ENCODE results near the gene DYNLT5. TPM values are rescaled to one million over a fixed set of nuclear protein-coding genes. Genes with fewer than 3 reads are reported as not detected.
A peak's percentile ranks its signal among the peaks of the same experiment; 100 is the strongest.

The DYNLT5 gene
- total RNA-seq, 1 experiment from 2014 or later = not detected

- intact Hi-C loops (cut with micrococcal nuclease; ENCODE audit: unreplicated experiment) = loop anchor here (5.0 to 10.0 kb wide), 3 partner anchors 227 to 735 kb away; no protein-coding TSS in a partner anchor
These were observed 15.4 kb downstream of the DYNLT5 start for GRCh38 chr1:66767626-66768025.

GRCh38 chr1:66768965-66769364 lies 16.7 kb downstream of the DYNLT5 start:
- ChIA-PET POLR2A (ENCODE audit: unreplicated experiment) (no interaction called here), CTCF (no interaction called here)
- no TSS peak for BruUV-seq (replicated peaks)
- no peaks in the 10 kb centered on the region for H3F3A ChIP-seq (ENCODE audit: insufficient read depth, low read depth)
- no peaks in the 10 kb centered on the region for H3K79me2 ChIP-seq (ENCODE audit: low read depth)
- no peak overlapping the region for H3K4me3 ChIP-seq
- H3K27ac ChIP-seq = no peak overlapping the region
- H3K4me1 ChIP-seq (replicated peaks; ENCODE audit: insufficient read depth) = no peaks in the 10 kb centered on the region
- H3K4me2 ChIP-seq = no peak overlapping the region
- H4K20me1 ChIP-seq (ENCODE audit: insufficient read depth) = no peaks in the 10 kb centered on the region
- no peaks in the 10 kb centered on the region for H3K9me3 ChIP-seq (ENCODE audit: insufficient read depth, low read depth)
- TF ChIP-seq, protein P1, sequence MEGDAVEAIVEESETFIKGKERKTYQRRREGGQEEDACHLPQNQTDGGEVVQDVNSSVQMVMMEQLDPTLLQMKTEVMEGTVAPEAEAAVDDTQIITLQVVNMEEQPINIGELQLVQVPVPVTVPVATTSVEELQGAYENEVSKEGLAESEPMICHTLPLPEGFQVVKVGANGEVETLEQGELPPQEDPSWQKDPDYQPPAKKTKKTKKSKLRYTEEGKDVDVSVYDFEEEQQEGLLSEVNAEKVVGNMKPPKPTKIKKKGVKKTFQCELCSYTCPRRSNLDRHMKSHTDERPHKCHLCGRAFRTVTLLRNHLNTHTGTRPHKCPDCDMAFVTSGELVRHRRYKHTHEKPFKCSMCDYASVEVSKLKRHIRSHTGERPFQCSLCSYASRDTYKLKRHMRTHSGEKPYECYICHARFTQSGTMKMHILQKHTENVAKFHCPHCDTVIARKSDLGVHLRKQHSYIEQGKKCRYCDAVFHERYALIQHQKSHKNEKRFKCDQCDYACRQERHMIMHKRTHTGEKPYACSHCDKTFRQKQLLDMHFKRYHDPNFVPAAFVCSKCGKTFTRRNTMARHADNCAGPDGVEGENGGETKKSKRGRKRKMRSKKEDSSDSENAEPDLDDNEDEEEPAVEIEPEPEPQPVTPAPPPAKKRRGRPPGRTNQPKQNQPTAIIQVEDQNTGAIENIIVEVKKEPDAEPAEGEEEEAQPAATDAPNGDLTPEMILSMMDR (conservative IDR thresholded peaks at IDR 0.05) = no peak
- TF ChIP-seq EZH2 (IDR thresholded peaks at IDR 0.05; ENCODE audit: low read depth) = no peak
- no peak for DNase-seq
- H2AFZ ChIP-seq = no peak overlapping the region
- H3K36me3 ChIP-seq (ENCODE audit: low read depth) = no peaks in the 10 kb centered on the region
- H3K27me3 ChIP-seq (ENCODE audit: insufficient read depth, low read depth) = no peaks in the 10 kb centered on the region
- intact Hi-C loops (cut with micrococcal nuclease; ENCODE audit: unreplicated experiment) = loop anchor here (5.0 to 10.0 kb wide), 3 partner anchors 226 to 733 kb away; no protein-coding TSS in a partner anchor
- no peaks in the 10 kb centered on the region for H3K9me2 ChIP-seq (ENCODE audit: insufficient read depth)

More at GRCh38 chr1:66767626-66768025, 15.4 kb downstream of the DYNLT5 start:
- Histone ChIP-seq H3K27ac (no peak overlapping the region), H3F3A (ENCODE audit: insufficient read depth, low read depth) (no peaks in the 10 kb centered on the region), H3K9me2 (ENCODE audit: insufficient read depth) (no peaks in the 10 kb centered on the region), H3K9me3 (ENCODE audit: insufficient read depth, low read depth) (no peaks in the 10 kb centered on the region), H3K36me3 (ENCODE audit: low read depth) (no peaks in the 10 kb centered on the region), H3K79me2 (ENCODE audit: low read depth) (no peaks in the 10 kb centered on the region), H4K20me1 (ENCODE audit: insufficient read depth) (no peaks in the 10 kb centered on the region), H3K4me2 (no peak overlapping the region), H2AFZ (no peak overlapping the region), H3K4me1 (replicated peaks; ENCODE audit: insufficient read depth) (no peaks in the 10 kb centered on the region), H3K27me3 (ENCODE audit: insufficient read depth, low read depth) (no peaks in the 10 kb centered on the region), H3K4me3 (no peak overlapping the region)
- no TSS peak for BruUV-seq (replicated peaks)
- ChIA-PET CTCF (no interaction called here), POLR2A (ENCODE audit: unreplicated experiment) (no interaction called here)
- TF ChIP-seq, protein P1 (conservative IDR thresholded peaks at IDR 0.05) = no peak
- TF ChIP-seq EZH2 (IDR thresholded peaks at IDR 0.05; ENCODE audit: low read depth) = no peak
- DNase-seq = no peak

- no peaks in the 10 kb centered on the region for H4K20me1 ChIP-seq (ENCODE audit: insufficient read depth)
- no peaks in the 10 kb centered on the region for H3K27me3 ChIP-seq (ENCODE audit: insufficient read depth, low read depth)
- H3K9me3 ChIP-seq (ENCODE audit: insufficient read depth, low read depth) = no peaks in the 10 kb centered on the region
- 0 out of 2 replicates have a peak overlapping the region, but pooled peaks have one; percentile 17 for H2AFZ ChIP-seq
- no peaks in the 10 kb centered on the region for H3F3A ChIP-seq (ENCODE audit: insufficient read depth, low read depth)
- POLR2A ChIA-PET (ENCODE audit: unreplicated experiment) = no interaction called here
- H3K36me3 ChIP-seq (ENCODE audit: low read depth) = no peaks in the 10 kb centered on the region
- no peak overlapping the region for H3K27ac ChIP-seq
- intact Hi-C loops (cut with micrococcal nuclease; ENCODE audit: unreplicated experiment) = loop anchor here (5.0 to 10.0 kb wide), 3 partner anchors 225 to 733 kb away; no protein-coding TSS in a partner anchor
- no peak overlapping the region for H3K4me3 ChIP-seq
- no peaks in the 10 kb centered on the region for H3K9me2 ChIP-seq (ENCODE audit: insufficient read depth)
- no peaks in the 10 kb centered on the region for H3K79me2 ChIP-seq (ENCODE audit: low read depth)
- no peaks in the 10 kb centered on the region for H3K4me1 ChIP-seq (replicated peaks; ENCODE audit: insufficient read depth)
- H3K4me2 ChIP-seq = peak overlapping the region; percentile 21; the same call in 1 of the 2 replicates
- DNase-seq = no peak
- no peak for TF ChIP-seq EZH2 (IDR thresholded peaks at IDR 0.05; ENCODE audit: low read depth)
- TF ChIP-seq, protein P1 (conservative IDR thresholded peaks at IDR 0.05) = no peak
- CTCF ChIA-PET = no interaction called here
- no TSS peak for BruUV-seq (replicated peaks)
These were observed 17.4 kb downstream of the DYNLT5 start for GRCh38 chr1:66769512-66770229.
